Spleen (tissue), 11 donors: Measurements from ENCODE around the gene SUPT3H. TPM values are rescaled to one million over a fixed set of nuclear protein-coding genes. Genes with fewer than 3 reads are reported as not detected.

ENCODE experiments used
- DNase-seq: peaks from one replicate; pipeline ENCODE4 v3.0.0-alpha.2; 2020
- H3K27ac ChIP-seq, 8 donors: fragments of 200-600 bp; sonication (generic) in 7 of 8; 1 replicate in 4 of 8; 2 replicates in 4 of 8; pipeline versions ENCODE4 v1.5.0 to v1.8.0; 2016 to 2021; ENCODE audit warnings: inconsistent platforms in 4 of 8, mild to moderate bottlenecking in 4 of 8, moderate library complexity in 1 of 8
- H3K27me3 ChIP-seq, 7 donors: fragments of 200-600 bp; sonication (generic) in 6 of 7; replicated peaks in 1 of 7; 1 replicate in 4 of 7; 2 replicates in 3 of 7; pipeline versions ENCODE4 v1.5.0 to v1.8.0; 2016 to 2021; ENCODE audit warnings: inconsistent platforms in 3 of 7, mild to moderate bottlenecking in 1 of 7
- H3K36me3 ChIP-seq, 6 donors: fragments of 200-600 bp; sonication (generic) in 5 of 6; 1 replicate in 4 of 6; 2 replicates in 2 of 6; pipeline versions ENCODE4 v1.5.0 to v1.8.0; 2016 to 2021; ENCODE audit warnings: inconsistent platforms in 2 of 6
- H3K4me1 ChIP-seq, 6 donors: fragments of 200-600 bp; sonication (generic) in 5 of 6; 1 replicate in 3 of 6; 2 replicates in 3 of 6; pipeline versions ENCODE4 v1.5.0 to v1.8.0; 2016 to 2021; ENCODE audit warnings: inconsistent platforms in 3 of 6
- H3K4me3 ChIP-seq, 8 donors: fragments of 200-600 bp; sonication (generic) in 7 of 8; 1 replicate in 4 of 8; 2 replicates in 4 of 8; pipeline versions ENCODE4 v1.5.0 to v1.8.0; 2016 to 2021; ENCODE audit warnings: inconsistent platforms in 4 of 8, mild to moderate bottlenecking in 4 of 8, moderate library complexity in 2 of 8
- H3K9me3 ChIP-seq, 8 donors: fragments of 200-600 bp; sonication (generic) in 7 of 8; 1 replicate in 4 of 8; 2 replicates in 4 of 8; pipeline versions ENCODE4 v1.5.0 to v1.8.0; 2016 to 2021; ENCODE audit warnings: inconsistent platforms in 4 of 8
- POLR2A ChIP-seq, 3 donors: fragments of 450-650 bp; IDR thresholded peaks; one replicate each; pipeline ENCODE4 v1.5.1; 2017; ENCODE audit warnings: antibody characterized with exemption in 3 of 3, mild to moderate bottlenecking in 1 of 3
- POLR2AphosphoS5 ChIP-seq, 3 donors: sonication (generic); formaldehyde crosslinking; IDR thresholded peaks; one replicate each; pipeline ENCODE4 v1.5.1; 2017; ENCODE audit warnings: antibody characterized with exemption in 3 of 3
- WGBS, 5 donors: extraction: QIAGEN DNeasy Blood & Tissue Kit in 3 of 5; methylation state at CpG; one replicate each; pipeline versions ENCODE4 v1.1.5 to v1.1.7; 2013 to 2018; 5-methylcytosine and 5-hydroxymethylcytosine counted together
- intact Hi-C: fragments of 100-400 bp; cut with DNase I; formaldehyde crosslinking; loops from one replicate; pipeline ENCODE4 v1.15.0; 2023; ENCODE audit warnings: low total_unique reads
- polyA plus RNA-seq, 3 donors: library from polyadenylated mRNA; stranded (reverse); fragments of 200-250 nt; gene quantifications; one replicate each; pipeline ENCODE4 v1.2.1, GENCODE V29; 2013
- total RNA-seq, 7 donors: library from RNA; depleted of rRNA in 3 of 7; stranded (reverse); fragments of >200 nt in 3 of 7; fragmentation: NEBNext Ultra II Directional in 4 of 7; extraction: Animal tissue kit (Norgen Biotek cat#: 25700) in 4 of 7; gene quantifications; one replicate each; pipeline versions ENCODE4 v1.1.0 to v1.2.1, GENCODE V29; 2016 to 2021
- TF ChIP-seq, protein P1 (sequence below), 11 experiments: fragments of 200-600 bp in 7 of 11; fragments of 450-650 bp in 4 of 11; sonication (generic) in 4 of 11; IDR thresholded peaks in 8 of 11; conservative IDR thresholded peaks in 3 of 11; 1 replicate in 7 of 11; 2 replicates in 4 of 11; pipeline versions ENCODE4 v1.4.0 to v1.8.0; 2016 to 2021; ENCODE audit warnings: antibody characterized with exemption in 11 of 11, inconsistent platforms in 4 of 11, mild to moderate bottlenecking in 1 of 11
- donor health status: healthy with polysubstance abuse.
- donor health status: DM: no; HTN: no; CAD: no; lungs with moderate emphysema.
- donor health status: DM: no; HTN: no; CAD: no.
- donor health status: Bipolar disorder and iron deficiency.
- donor health status: healthy.
- donor health status: DM: no; HTN: no; CAD: no.
- donor health status: DM: yes; HTN: yes; CAD: no.

Gene SUPT3H
- total and polyA plus RNA-seq, 10 donors, result 3.1 to 16.8 (median 6.2) TPM

DNA sequence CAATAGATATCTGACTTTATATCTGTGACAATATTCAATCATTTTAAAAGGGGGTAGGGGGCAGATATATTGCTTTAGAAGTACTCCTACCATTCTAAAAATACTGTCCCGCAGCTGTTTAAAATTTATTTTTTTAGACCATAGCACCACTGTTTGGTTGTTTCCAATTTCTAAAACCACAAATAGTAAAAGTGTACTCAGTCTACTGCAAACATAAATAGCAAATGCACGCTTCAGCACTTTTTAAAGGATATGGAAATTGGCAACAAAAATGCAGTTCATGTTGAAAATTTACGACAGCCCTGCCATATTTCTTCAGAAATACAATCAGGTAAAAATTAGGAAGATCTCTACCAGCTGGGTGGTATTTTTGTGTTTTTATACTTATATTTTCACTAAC lies 181.6 kb downstream of the SUPT3H start:
- no peaks in the 10 kb centered on the region for H3K4me1 ChIP-seq
- intact Hi-C loops, result no loop called here
- TF ChIP-seq POLR2AphosphoS5 (IDR thresholded peaks at IDR 0.05) (no peak), POLR2A (IDR thresholded peaks at IDR 0.05) (no peak)
- TF ChIP-seq, protein P1, sequence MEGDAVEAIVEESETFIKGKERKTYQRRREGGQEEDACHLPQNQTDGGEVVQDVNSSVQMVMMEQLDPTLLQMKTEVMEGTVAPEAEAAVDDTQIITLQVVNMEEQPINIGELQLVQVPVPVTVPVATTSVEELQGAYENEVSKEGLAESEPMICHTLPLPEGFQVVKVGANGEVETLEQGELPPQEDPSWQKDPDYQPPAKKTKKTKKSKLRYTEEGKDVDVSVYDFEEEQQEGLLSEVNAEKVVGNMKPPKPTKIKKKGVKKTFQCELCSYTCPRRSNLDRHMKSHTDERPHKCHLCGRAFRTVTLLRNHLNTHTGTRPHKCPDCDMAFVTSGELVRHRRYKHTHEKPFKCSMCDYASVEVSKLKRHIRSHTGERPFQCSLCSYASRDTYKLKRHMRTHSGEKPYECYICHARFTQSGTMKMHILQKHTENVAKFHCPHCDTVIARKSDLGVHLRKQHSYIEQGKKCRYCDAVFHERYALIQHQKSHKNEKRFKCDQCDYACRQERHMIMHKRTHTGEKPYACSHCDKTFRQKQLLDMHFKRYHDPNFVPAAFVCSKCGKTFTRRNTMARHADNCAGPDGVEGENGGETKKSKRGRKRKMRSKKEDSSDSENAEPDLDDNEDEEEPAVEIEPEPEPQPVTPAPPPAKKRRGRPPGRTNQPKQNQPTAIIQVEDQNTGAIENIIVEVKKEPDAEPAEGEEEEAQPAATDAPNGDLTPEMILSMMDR (IDR thresholded peaks at IDR 0.05 in 8 of 11, conservative IDR thresholded peaks at IDR 0.05 in 3 of 11), result no peak
- no peak overlapping the region for H3K27ac ChIP-seq
- H3K27me3 ChIP-seq, result no peaks in the 10 kb centered on the region
- H3K9me3 ChIP-seq, result no peaks in the 10 kb centered on the region
- H3K36me3 ChIP-seq, result no peaks in the 10 kb centered on the region
- H3K4me3 ChIP-seq, result no peak overlapping the region
- 55 to 67% (median 63%) methylated on average over 3 of the region's 3 CpGs for WGBS, 5 donors
- no peak for DNase-seq

DNA sequence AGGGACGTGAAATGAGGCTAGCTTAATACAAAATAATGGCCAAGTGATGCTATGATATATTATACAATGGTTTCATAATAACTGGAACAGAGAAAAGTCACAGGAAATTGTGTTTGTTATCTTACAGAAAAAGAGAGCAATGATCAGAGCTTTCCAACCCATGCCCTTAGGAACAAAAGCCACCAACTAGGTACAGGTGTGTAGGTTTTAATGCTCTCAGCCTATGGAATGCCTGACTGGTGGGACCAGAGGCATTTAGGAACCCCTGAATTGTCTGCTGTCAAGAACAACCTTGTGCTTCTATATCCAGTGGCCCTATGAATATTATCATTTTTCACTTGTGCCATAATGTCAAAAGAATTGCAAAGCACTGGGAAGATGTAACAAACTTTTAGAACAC lies 182.6 kb downstream of the SUPT3H start:
- intact Hi-C loops, result no loop called here
- Histone ChIP-seq H3K9me3 (no peaks in the 10 kb centered on the region), H3K4me1 (no peaks in the 10 kb centered on the region), H3K27me3 (no peaks in the 10 kb centered on the region), H3K36me3 (no peaks in the 10 kb centered on the region), H3K27ac (no peak overlapping the region), H3K4me3 (no peak overlapping the region)
- DNase-seq, result no peak
- no peak for TF ChIP-seq POLR2A (IDR thresholded peaks at IDR 0.05)
- TF ChIP-seq, protein P1 (IDR thresholded peaks at IDR 0.05 in 8 of 11, conservative IDR thresholded peaks at IDR 0.05 in 3 of 11), result no peak
- no peak for TF ChIP-seq POLR2AphosphoS5 (IDR thresholded peaks at IDR 0.05)
- 85 to 100% (median 93%) methylated on average over 1 of the region's 1 CpG for WGBS, 5 donors

DNA sequence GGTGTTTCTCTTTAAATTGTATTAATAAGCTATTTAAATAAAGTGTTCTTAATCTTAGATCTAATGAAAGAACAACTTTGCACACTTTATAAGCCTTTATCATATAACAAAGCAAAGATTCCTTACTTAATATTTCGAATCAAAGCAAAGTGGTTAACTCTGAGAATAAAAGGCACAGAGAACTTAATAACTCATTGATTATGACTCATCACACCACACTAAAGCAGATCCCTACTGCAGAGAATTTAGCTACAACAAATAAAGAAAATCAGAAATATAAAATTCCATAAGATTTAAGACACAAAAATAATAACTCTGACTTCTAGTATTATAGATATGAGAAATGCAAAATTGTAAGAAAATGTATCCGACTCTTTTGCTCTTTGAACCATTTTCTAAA lies 185.2 kb downstream of the SUPT3H start:
- Histone ChIP-seq H3K36me3 (no peaks in the 10 kb centered on the region), H3K27me3 (no peaks in the 10 kb centered on the region), H3K4me3 (no peak overlapping the region), H3K9me3 (no peaks in the 10 kb centered on the region), H3K4me1 (no peaks in the 10 kb centered on the region), H3K27ac (no peak overlapping the region)
- 82 to 94% (median 93%) methylated on average over 2 of the region's 2 CpGs for WGBS, 5 donors
- intact Hi-C loops, result no loop called here
- TF ChIP-seq, protein P1 (IDR thresholded peaks at IDR 0.05 in 8 of 11, conservative IDR thresholded peaks at IDR 0.05 in 3 of 11), result no peak
- TF ChIP-seq POLR2A (IDR thresholded peaks at IDR 0.05) (no peak), POLR2AphosphoS5 (IDR thresholded peaks at IDR 0.05) (no peak)
- DNase-seq, result no peak

DNA sequence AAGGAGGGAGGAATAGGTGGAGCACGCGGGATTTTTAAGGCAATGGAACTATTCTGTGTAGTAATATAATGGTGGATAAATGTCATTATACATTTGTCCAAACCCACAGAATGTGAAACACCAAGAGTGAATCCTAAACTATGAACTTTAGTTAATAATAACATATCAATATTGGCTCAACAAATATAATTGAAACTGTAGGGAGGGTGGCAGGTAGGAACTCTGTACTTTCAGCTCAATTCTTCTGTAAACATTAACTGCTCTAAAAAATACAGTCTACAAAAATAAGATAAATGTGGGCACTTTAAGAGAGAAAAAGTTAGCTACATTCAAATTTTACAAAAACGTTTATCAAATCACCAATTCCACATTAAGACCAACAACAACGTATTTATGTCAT lies 186.3 kb downstream of the SUPT3H start:
- intact Hi-C loops, result no loop called here
- TF ChIP-seq, protein P1 (IDR thresholded peaks at IDR 0.05 in 8 of 11, conservative IDR thresholded peaks at IDR 0.05 in 3 of 11), result no peak
- TF ChIP-seq POLR2AphosphoS5 (IDR thresholded peaks at IDR 0.05) (no peak), POLR2A (IDR thresholded peaks at IDR 0.05) (no peak)
- H3K4me1 ChIP-seq, result no peaks in the 10 kb centered on the region
- no peaks in the 10 kb centered on the region for H3K36me3 ChIP-seq
- DNase-seq, result no peak
- H3K4me3 ChIP-seq, result no peak overlapping the region
- WGBS, 5 donors, result 69 to 96% (median 89%) methylated on average over 4 of the region's 4 CpGs
- no peaks in the 10 kb centered on the region for H3K9me3 ChIP-seq
- H3K27ac ChIP-seq, result no peak overlapping the region
- H3K27me3 ChIP-seq, result no peaks in the 10 kb centered on the region
